Measurements from ENCODE around the gene PLEKHA4. TPM values are rescaled to one million over a fixed set of nuclear protein-coding genes. Genes with fewer than 3 reads are reported as not detected.

PLEKHA4 gene
- total and polyA plus RNA-seq, 9 of the 15 experiments (the other 6 are each of a cell fraction or from before 2014, with no cell fraction given), result 0.07 to 30.8 (median 11.4) TPM

GRCh38 chr19:48873476-48874302 lies 5.3 kb upstream of the PLEKHA4 start (continued):
- TF ChIP-seq NKRF (IDR thresholded peaks at IDR 0.05; ENCODE audit: borderline replicate concordance), result peak; percentile 77; the same call in 1 of the 2 replicates
- 0 out of 2 replicates have a peak, but pooled peaks have one; percentile 3 for TF ChIP-seq ZNF324 (CRISPR knock-in tag; IDR thresholded peaks at IDR 0.05)
- peak; percentile 81; the same call in 1 of the 2 replicates for TF ChIP-seq CBX5 (IDR thresholded peaks at IDR 0.05; ENCODE audit: borderline replicate concordance, low read depth)
- TF ChIP-seq PBX2 (CRISPR knock-in tag; IDR thresholded peaks at IDR 0.05; ENCODE audit: low read depth), result no peak
- peak; percentile 29; the same call in 1 of the 2 replicates for TF ChIP-seq PBX2 (tag; conservative IDR thresholded peaks at IDR 0.05; ENCODE audit: low read depth)
- TF ChIP-seq ZNF644 (tag; IDR thresholded peaks at IDR 0.05; ENCODE audit: low read depth), result peak; percentile 91; the same call in 1 of the 2 replicates
- no peak for TF ChIP-seq ZNF77 (CRISPR knock-in tag; IDR thresholded peaks at IDR 0.05)
- no peak for TF ChIP-seq MCM7 (IDR thresholded peaks at IDR 0.05)
- no peak for TF ChIP-seq POLR3A (IDR thresholded peaks at IDR 0.05; ENCODE audit: borderline replicate concordance, extremely low read depth, insufficient read depth, insufficient read length)
- no peak for TF ChIP-seq HNRNPK (IDR thresholded peaks at IDR 0.05; ENCODE audit: low read depth, low read length, poor library complexity, severe bottlenecking)
- peak; percentile 45; the same call in 1 of the 2 replicates for TF ChIP-seq FOXK1 (CRISPR knock-in tag; IDR thresholded peaks at IDR 0.05; ENCODE audit: borderline replicate concordance)
- no peak for TF ChIP-seq HOXB6 (CRISPR knock-in tag; IDR thresholded peaks at IDR 0.05; ENCODE audit: borderline replicate concordance)
- no peak for TF ChIP-seq RERE (CRISPR knock-in tag; IDR thresholded peaks at IDR 0.05; ENCODE audit: borderline replicate concordance)
- TF ChIP-seq SRSF1 (IDR thresholded peaks at IDR 0.05; ENCODE audit: low read depth, low read length), result no peak
- peak; percentile 85 for TF ChIP-seq SPI1 (IDR thresholded peaks at IDR 0.05; ENCODE audit: borderline replicate concordance, low read depth, low read length)
- no peak for TF ChIP-seq ARHGAP35 (IDR thresholded peaks at IDR 0.05; ENCODE audit: partially characterized antibody)
- no peak for TF ChIP-seq MAFF (IDR thresholded peaks at IDR 0.05; ENCODE audit: low read length)
- TF ChIP-seq HMG20A (CRISPR knock-in tag; conservative IDR thresholded peaks at IDR 0.05), result no peak
